Heart left ventricle (tissue), 13 donors: ENCODE measurements around the gene ITPR3.

Source experiments
- POLR2A ChIP-seq, 2 donors: fragments of 450-650 bp; IDR thresholded peaks; one replicate each; pipeline ENCODE4 v1.6.1; 2017; ENCODE audit warnings: antibody characterized with exemption in 2 of 2, mild to moderate bottlenecking in 2 of 2, moderate library complexity in 2 of 2
- TF ChIP-seq, protein P1 (sequence below), 12 donors: fragments of 200-600 bp; sonication (generic) in 4 of 12; IDR thresholded peaks; one replicate each; pipeline versions ENCODE4 v1.5.0 to v1.8.0; 2018 to 2022; ENCODE audit warnings: antibody characterized with exemption in 12 of 12, mild to moderate bottlenecking in 5 of 12
- donor health status: ischemic (EF 13 %, LVEDD 7.1; RV severe dilation, severe dysfunction).
- donor health status: DM: no; HTN: yes; CAD: no.
- donor health status: DM: no; HTN: no; CAD: no.
- donor health status: ischemic (EF 25% LVEDD 6.9; RV normal size, moderate dysfunction).
- donor health status: ischemic (EF 25% LVEDD 5.7; RV mildly dilated, moderate dysfunction).
- donor health status: ischemic (EF 35%, LVEDD 5.7; RV mildly dilated, moderate dysfunction).
- donor health status: nonischemic (EF 11% LVEDD 7.7; RV severe dilation, severe dysfunction).
- donor health status: DM: yes; HTN: yes; CAD: no.
- donor health status: PGD.
- donor health status: ischemic (EF 29% LVEDD 5.4; RV normal size, mild dysfunction).
- donor health status: nonischemic (EF 23%, LVEDD 6.1; RV moderate dilation, normal function).

DNA sequence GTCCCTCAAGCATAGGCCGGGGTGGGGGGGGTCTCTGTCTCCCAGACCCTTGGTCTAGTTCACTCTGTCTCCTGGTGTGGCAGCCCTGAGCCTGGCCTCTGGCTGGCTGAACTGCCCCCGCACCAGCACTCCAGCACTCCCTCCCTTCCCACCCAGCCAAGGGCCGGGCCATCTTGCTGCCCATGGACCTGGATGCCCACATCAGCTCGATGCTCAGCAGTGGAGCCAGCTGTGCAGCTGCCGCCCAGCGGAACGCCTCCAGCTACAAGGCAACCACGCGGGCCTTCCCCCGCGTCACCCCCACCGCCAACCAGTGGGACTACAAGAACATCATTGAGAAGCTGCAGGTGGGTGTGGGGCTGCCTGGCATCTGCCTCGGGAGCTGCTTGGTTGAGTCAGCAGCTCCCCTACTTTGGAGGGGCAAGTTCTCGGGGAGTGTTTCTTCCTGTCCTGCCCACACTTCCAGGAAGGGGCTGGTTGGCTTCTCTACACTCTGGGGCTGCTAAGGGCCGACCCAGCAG is 62.0 kb downstream of the ITPR3 start:
- TF ChIP-seq, protein P1, sequence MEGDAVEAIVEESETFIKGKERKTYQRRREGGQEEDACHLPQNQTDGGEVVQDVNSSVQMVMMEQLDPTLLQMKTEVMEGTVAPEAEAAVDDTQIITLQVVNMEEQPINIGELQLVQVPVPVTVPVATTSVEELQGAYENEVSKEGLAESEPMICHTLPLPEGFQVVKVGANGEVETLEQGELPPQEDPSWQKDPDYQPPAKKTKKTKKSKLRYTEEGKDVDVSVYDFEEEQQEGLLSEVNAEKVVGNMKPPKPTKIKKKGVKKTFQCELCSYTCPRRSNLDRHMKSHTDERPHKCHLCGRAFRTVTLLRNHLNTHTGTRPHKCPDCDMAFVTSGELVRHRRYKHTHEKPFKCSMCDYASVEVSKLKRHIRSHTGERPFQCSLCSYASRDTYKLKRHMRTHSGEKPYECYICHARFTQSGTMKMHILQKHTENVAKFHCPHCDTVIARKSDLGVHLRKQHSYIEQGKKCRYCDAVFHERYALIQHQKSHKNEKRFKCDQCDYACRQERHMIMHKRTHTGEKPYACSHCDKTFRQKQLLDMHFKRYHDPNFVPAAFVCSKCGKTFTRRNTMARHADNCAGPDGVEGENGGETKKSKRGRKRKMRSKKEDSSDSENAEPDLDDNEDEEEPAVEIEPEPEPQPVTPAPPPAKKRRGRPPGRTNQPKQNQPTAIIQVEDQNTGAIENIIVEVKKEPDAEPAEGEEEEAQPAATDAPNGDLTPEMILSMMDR (IDR thresholded peaks at IDR 0.05): no peak
- no peak for TF ChIP-seq POLR2A (IDR thresholded peaks at IDR 0.05)
